GM19023 (cell line): ENCODE results near the gene TAS2R40.

Experiments
- ATAC-seq: cut with Tn5 transposase; IDR thresholded peaks from one replicate; pipeline ENCODE4 v1.9.1; 2021; ENCODE audit warnings: mild to moderate bottlenecking, moderate library complexity; ENCODE audit not compliant: unreplicated experiment

The TAS2R40 gene

GRCh38 chr7:143222782-143223181 lies 945 bp downstream of the TAS2R40 start:
- no peak for ATAC-seq

- ATAC-seq, result no peak
Observed at GRCh38 chr7:143223784-143224183, 1.9 kb downstream of the TAS2R40 start.

DNA sequence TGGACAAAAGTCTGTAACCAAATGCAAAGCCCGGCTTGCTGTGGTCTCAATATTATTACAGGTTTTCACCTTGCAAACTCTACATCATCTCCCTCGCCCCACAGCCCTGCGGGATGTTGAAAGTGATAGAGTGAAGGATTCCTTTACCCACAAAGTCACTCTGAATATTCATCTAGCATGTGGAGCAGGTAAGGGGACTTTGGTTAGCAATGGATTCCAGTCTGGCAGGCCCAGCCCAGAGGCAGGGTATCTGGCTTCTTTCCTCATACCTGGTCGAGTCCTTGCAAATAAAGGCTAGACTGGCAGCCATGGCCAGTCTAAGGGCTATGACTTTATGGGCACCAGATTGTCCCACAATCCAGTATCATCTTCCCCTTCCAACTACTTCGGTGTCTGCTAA lies 3.2 kb downstream of the TAS2R40 start:
- no peak for ATAC-seq

- no peak for ATAC-seq
Observed at GRCh38 chr7:143227806-143228205, 6.0 kb downstream of the TAS2R40 start.

GRCh38 chr7:143229054-143229790 lies 7.4 kb downstream of the TAS2R40 start:
- ATAC-seq, result no peak

GRCh38 chr7:143230602-143231457 lies 9.0 kb downstream of the TAS2R40 start:
- ATAC-seq, result no peak

- no peak for ATAC-seq
Observed at GRCh38 chr7:143233816-143234532, 12.1 kb downstream of the TAS2R40 start.

DNA sequence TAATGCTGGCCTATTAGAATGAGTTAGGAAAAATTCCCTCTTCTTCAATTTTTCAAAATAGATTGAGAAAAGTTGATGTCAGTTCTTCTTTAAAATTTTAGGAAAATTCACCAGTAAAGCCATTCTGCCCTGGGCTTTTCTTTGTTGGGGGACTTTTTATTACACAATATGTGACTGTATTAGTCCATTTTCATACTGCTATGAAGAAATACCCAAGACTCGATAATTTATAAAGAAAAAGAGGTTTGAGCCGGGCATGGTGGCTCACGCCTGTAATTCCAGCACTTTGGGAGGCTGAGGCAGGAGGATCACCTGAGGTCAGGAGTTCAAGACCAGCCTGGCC lies 12.7 kb downstream of the TAS2R40 start:
- no peak for ATAC-seq

- ATAC-seq, result no peak
Observed at GRCh38 chr7:143235561-143235960, 13.7 kb downstream of the TAS2R40 start.

GRCh38 chr7:143236408-143236990 lies 14.7 kb downstream of the TAS2R40 start:
- no peak for ATAC-seq

DNA sequence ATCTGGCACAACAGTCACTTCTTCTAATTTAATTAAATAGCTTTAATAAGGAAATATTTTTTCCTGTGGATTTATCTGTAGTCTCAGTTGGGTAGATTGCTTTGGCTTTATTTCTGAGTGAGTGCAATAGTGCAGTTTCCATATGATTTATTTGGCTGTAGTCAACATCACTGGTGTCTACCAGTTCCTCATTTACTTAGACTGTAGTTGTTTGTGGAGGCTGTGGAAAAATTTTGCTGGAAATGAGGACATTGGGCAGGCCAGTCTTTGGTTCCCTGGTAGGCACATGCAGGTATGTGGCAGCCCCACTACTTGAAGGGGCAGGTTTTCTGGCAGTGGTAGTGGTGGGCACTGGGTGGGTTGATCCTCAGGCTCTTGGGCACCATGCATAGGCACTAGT lies 15.5 kb downstream of the TAS2R40 start:
- no peak for ATAC-seq

- no peak for ATAC-seq
Observed at GRCh38 chr7:143238289-143238980, 16.6 kb downstream of the TAS2R40 start.

GRCh38 chr7:143239813-143240212 lies 18.0 kb downstream of the TAS2R40 start:
- no peak for ATAC-seq

GRCh38 chr7:143240291-143241168 lies 18.7 kb downstream of the TAS2R40 start:
- peak; percentile 95 for ATAC-seq

GRCh38 chr7:143242306-143242705 lies 20.5 kb downstream of the TAS2R40 start:
- ATAC-seq, result no peak

DNA sequence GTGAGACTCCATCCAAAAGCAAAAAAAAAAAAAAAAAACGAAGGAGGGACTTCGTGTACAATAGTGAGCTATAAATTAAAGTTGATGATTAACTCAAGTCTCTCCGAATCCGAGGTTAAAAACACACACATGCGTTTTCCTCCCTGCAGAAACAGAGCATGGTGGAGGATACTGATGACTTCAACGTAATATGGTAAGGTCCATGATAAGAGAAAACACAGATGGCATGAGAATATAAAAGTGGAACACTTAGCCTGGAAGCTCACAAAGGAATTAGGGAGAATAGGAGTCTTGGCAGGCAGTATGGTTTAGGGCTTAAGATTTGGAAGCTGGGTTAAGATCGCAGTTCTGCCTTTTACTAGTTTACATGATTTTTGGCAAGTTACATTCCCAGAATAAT lies 21.3 kb downstream of the TAS2R40 start:
- no peak for ATAC-seq

- ATAC-seq, result no peak
Observed at GRCh38 chr7:143243614-143244013, 21.8 kb downstream of the TAS2R40 start.

DNA sequence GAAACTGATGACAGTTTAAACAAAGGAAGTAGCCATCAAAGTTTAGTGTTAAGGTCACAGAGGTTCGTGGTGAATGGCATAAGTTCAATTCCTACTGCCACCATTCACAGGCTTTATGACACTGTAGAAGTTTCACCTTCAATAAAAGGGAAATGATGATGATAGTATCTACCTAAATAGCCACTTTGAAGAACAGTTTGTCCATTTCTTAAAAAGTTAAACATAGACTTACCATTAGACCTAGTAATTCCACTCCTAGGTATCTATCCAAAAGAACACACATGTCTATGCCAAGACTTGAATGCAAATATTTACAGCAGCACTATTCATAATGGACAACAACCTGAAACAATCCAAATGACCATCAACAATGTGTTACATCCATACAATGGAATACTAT lies 22.5 kb downstream of the TAS2R40 start:
- no peak for ATAC-seq

DNA sequence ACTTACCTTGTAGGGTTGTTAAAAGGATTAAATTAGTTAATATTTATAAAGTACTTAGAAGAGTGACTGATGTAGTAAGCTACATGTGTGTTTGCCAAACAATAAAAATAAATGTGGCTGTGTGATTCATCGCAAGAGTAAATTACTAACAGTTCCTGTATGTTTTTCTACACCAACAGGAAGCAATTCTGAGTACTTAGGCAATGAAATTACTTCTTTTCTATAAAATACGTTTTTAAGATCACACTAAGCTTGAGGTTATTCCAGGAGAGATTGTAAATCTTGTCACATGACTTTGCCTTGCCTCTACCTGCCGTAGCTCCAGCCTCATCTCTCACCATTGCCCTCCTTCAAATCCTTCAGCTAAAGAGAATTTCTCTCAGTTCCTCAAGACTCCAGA lies 23.3 kb downstream of the TAS2R40 start:
- ATAC-seq, result no peak

DNA sequence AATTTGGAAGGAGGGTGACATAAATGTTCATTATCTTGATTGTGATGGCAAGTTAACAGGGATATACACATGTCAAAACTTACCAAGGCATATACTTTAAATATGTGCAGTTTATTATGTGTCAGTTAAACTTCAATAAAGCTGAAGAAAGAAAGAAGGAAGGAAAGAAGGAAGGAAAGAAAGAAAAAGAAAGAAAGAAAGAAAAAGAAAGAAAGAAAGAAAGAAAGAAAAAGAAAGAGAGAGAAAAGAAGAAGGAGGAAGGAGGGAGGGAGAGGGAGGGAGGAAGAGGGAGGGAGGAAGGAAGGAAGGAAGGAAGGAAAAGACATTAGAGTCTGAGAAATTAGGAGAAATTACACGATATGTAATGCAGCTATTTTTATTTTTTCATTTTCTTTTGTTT lies 25.5 kb downstream of the TAS2R40 start:
- no peak for ATAC-seq
